ENCODE results near the gene TIGD6.

- no peak for TF ChIP-seq EZH2 (IDR thresholded peaks at IDR 0.05; ENCODE audit: low read depth, unreplicated experiment)
- TF ChIP-seq EZH2phosphoT487 (IDR thresholded peaks at IDR 0.05; ENCODE audit: unreplicated experiment) = no peak
Measured at GRCh38 chr5:150024346-150024984, 24.0 kb upstream of the TIGD6 start.

Measured in GM23338 (cell line).